ENCODE measurements around the gene GARIN5B.

Gene GARIN5B

GRCh38 chr19:55360902-55361301, 2.2 kb downstream of the GARIN5B start:
- TF ChIP-seq CTCF (IDR thresholded peaks at IDR 0.05; ENCODE audit: borderline replicate concordance, control extremely low read depth, extremely low read depth, insufficient read depth, missing control alignments), result no peak
- in situ Hi-C loops (cut with MboI; ENCODE audit: low sequenced_read_pairs, unreplicated experiment), result no loop called here
- DNase-seq (ENCODE audit: low spot score), result no peak

GRCh38 chr19:55358943-55359908, 3.8 kb downstream of the GARIN5B start:
- in situ Hi-C loops (cut with MboI; ENCODE audit: low sequenced_read_pairs, unreplicated experiment), result no loop called here
- no peak for TF ChIP-seq CTCF (IDR thresholded peaks at IDR 0.05; ENCODE audit: borderline replicate concordance, control extremely low read depth, extremely low read depth, insufficient read depth, missing control alignments)
- DNase-seq (ENCODE audit: low spot score), result no peak

- no peak for DNase-seq (ENCODE audit: low spot score)
- TF ChIP-seq CTCF (IDR thresholded peaks at IDR 0.05; ENCODE audit: borderline replicate concordance, control extremely low read depth, extremely low read depth, insufficient read depth, missing control alignments), result no peak
- in situ Hi-C loops (cut with MboI; ENCODE audit: low sequenced_read_pairs, unreplicated experiment), result no loop called here
Measured at GRCh38 chr19:55358493-55358892, 4.6 kb downstream of the GARIN5B start.

- in situ Hi-C loops (cut with MboI; ENCODE audit: low sequenced_read_pairs, unreplicated experiment), result no loop called here
- DNase-seq (ENCODE audit: low spot score), result no peak
- no peak for TF ChIP-seq CTCF (IDR thresholded peaks at IDR 0.05; ENCODE audit: borderline replicate concordance, control extremely low read depth, extremely low read depth, insufficient read depth, missing control alignments)
Measured at GRCh38 chr19:55355213-55355821, 7.7 kb downstream of the GARIN5B start.

- in situ Hi-C loops (cut with MboI; ENCODE audit: low sequenced_read_pairs, unreplicated experiment), result no loop called here
Measured at GRCh38 chr19:55354698-55355212, 8.3 kb downstream of the GARIN5B start, which contains the start of gene COX6B2. Gene COX6B2 (minus strand): TSS chr19:55354719. CDS start chr19:55354521, 198 bp downstream.

More at GRCh38 chr19:55354698-55355212, 8.3 kb downstream of the GARIN5B start, which contains the start of gene COX6B2:
- DNase-seq (ENCODE audit: low spot score), result no peak
- TF ChIP-seq CTCF (IDR thresholded peaks at IDR 0.05; ENCODE audit: borderline replicate concordance, control extremely low read depth, extremely low read depth, insufficient read depth, missing control alignments), result no peak

All from GM13976 (cell line).